Keratinocyte (primary cell): Measurements from ENCODE around the gene B3GALT2. TPM values are rescaled to one million over a fixed set of nuclear protein-coding genes. Genes with fewer than 3 reads are reported as not detected.

Experiments used
- DNase-seq: peaks from one replicate; pipeline ENCODE4 v3.0.0-alpha.2; 2011; ENCODE audit warnings: low read depth, missing footprints, low spot score
- FAIRE-seq: peaks from 2 replicates; lab custom pipeline; 2011; peaks lifted over from hg19 to GRCh38; lab: Jason Lieb, UNC
- H2AFZ ChIP-seq: 2 replicates; pipeline ENCODE4 v1.6.0; 2012; ENCODE audit warnings: low read length, control low read depth, inconsistent platforms; ENCODE audit not compliant: control insufficient read depth
- H3K27ac ChIP-seq: 2 replicates; pipeline ENCODE4 v1.5.1; 2011; ENCODE audit warnings: low read length; ENCODE audit not compliant: control insufficient read depth, insufficient read depth
- H3K27me3 ChIP-seq: 3 replicates; pipeline ENCODE4 v1.6.0; 2011; ENCODE audit warnings: low read length; ENCODE audit not compliant: control insufficient read depth, insufficient read depth; ENCODE audit errors: extremely low read depth
- H3K36me3 ChIP-seq, 2 experiments: 2 replicates in 1 of 2; 3 replicates in 1 of 2; pipeline ENCODE4 v1.5.1; 2011; ENCODE audit warnings: low read length in 2 of 2, mild to moderate bottlenecking in 1 of 2; ENCODE audit not compliant: control insufficient read depth in 2 of 2, insufficient read depth in 2 of 2; ENCODE audit errors: extremely low read depth in 1 of 2
- H3K4me1 ChIP-seq: 3 replicates; pipeline ENCODE4 v1.5.1; 2011; ENCODE audit warnings: low read length; ENCODE audit not compliant: control insufficient read depth, insufficient read depth; ENCODE audit errors: extremely low read depth
- H3K4me2 ChIP-seq: 3 replicates; pipeline ENCODE4 v1.6.0; 2011; ENCODE audit warnings: low read depth, low read length; ENCODE audit not compliant: control insufficient read depth, insufficient read depth; ENCODE audit errors: extremely low read depth
- H3K4me3 ChIP-seq, 3 experiments: fragments of 200-600 bp in 1 of 3; sonication (generic) in 1 of 3; 2 replicates in 2 of 3; 3 replicates in 1 of 3; pipeline ENCODE4 v1.5.1; 2011 to 2016; ENCODE audit warnings: low read length in 3 of 3, mild to moderate bottlenecking in 3 of 3, control low read depth in 2 of 3, inconsistent platforms in 1 of 3, low read depth in 1 of 3, mixed read lengths in 1 of 3, mixed run types in 1 of 3, moderate library complexity in 1 of 3; ENCODE audit not compliant: control insufficient read depth in 2 of 3, insufficient read depth in 2 of 3; ENCODE audit errors: extremely low read depth in 1 of 3
- H3K79me2 ChIP-seq: 2 replicates; pipeline ENCODE4 v1.6.0; 2012; ENCODE audit warnings: low read length; ENCODE audit not compliant: control insufficient read depth, insufficient read depth
- H3K9ac ChIP-seq: 3 replicates; pipeline ENCODE4 v1.6.0; 2011; ENCODE audit warnings: low read length; ENCODE audit not compliant: control insufficient read depth, insufficient read depth; ENCODE audit errors: extremely low read depth
- H3K9me1 ChIP-seq: 3 replicates; pipeline ENCODE4 v1.6.0; 2011; ENCODE audit warnings: low read length; ENCODE audit not compliant: control insufficient read depth, insufficient read depth; ENCODE audit errors: extremely low read depth
- H3K9me3 ChIP-seq: 2 replicates; pipeline ENCODE4 v1.5.1; 2012; ENCODE audit warnings: low read depth, low read length; ENCODE audit not compliant: control insufficient read depth
- H4K20me1 ChIP-seq: 3 replicates; pipeline ENCODE4 v1.6.0; 2011; ENCODE audit warnings: low read length; ENCODE audit not compliant: control insufficient read depth, insufficient read depth; ENCODE audit errors: extremely low read depth
- CTCF ChIP-seq, 3 experiments: IDR thresholded peaks in 1 of 3; conservative IDR thresholded peaks in 1 of 3; optimal IDR thresholded peaks in 1 of 3; 2 replicates in 2 of 3; 3 replicates in 1 of 3; pipeline versions ENCODE3 to v1.5.1; 2011; ENCODE audit warnings: low read length in 3 of 3, mild to moderate bottlenecking in 3 of 3, moderate library complexity in 2 of 3, control low read depth in 1 of 3, inconsistent platforms in 1 of 3; ENCODE audit not compliant: insufficient read depth in 2 of 3; ENCODE audit errors: extremely low read depth in 1 of 3
- EZH2 ChIP-seq: IDR thresholded peaks from one replicate; pipeline ENCODE4 v1.6.1; 2012; ENCODE audit warnings: inconsistent platforms, mild to moderate bottlenecking, low read length, moderate library complexity
- dilution Hi-C: fragments of 300-500 bp; cut with MboI; formaldehyde crosslinking; loops from one replicate; pipeline ENCODE4 v1.7.0; 2020; ENCODE audit warnings: low sequenced_read_pairs; ENCODE audit not compliant: extremely low pct_ligation_motif_present
- polyA plus RNA-seq, 5 experiments: library from polyadenylated mRNA; depleted of rRNA in 3 of 5; stranded (reverse) in 3 of 5; stranded (forward) in 1 of 5; unstranded in 1 of 5; fragments of >200 nt; gene quantifications; 1 replicate in 1 of 5; 2 replicates in 3 of 5; 3 replicates in 1 of 5; pipeline versions ENCODE4 v1.2.1 to v1.2.3, GENCODE V29; 2011 to 2012; ENCODE audit warnings: missing spikeins in 2 of 5, low read depth in 1 of 5, low replicate concordance in 1 of 5

The B3GALT2 gene
- polyA plus RNA-seq, 1 donor (not counting 4 experiments of a cell fraction or from before 2014, with no cell fraction given) = not detected

GRCh38 chr1:193142409-193142808 is 44.0 kb downstream of the B3GALT2 start:
- no peak overlapping the region for H3K9ac ChIP-seq
- no peaks in the 10 kb centered on the region for H4K20me1 ChIP-seq
- no peak overlapping the region for H3K27ac ChIP-seq
- H3K4me3 ChIP-seq = no peak overlapping the region
- H3K4me2 ChIP-seq = no peak overlapping the region
- H3K9me1 ChIP-seq = no peaks in the 10 kb centered on the region
- H2AFZ ChIP-seq = no peak overlapping the region
- FAIRE-seq (no peak), DNase-seq (no peak)
- H3K4me1 ChIP-seq = no peaks in the 10 kb centered on the region
- peaks cover 4 to 24% of the 10 kb centered on the region in 2 experiments for H3K36me3 ChIP-seq
- dilution Hi-C loops = no loop called here
- H3K9me3 ChIP-seq = no peaks in the 10 kb centered on the region
- peaks cover 12% of the 10 kb centered on the region for H3K79me2 ChIP-seq
- TF ChIP-seq EZH2 = no peak
- no peak for TF ChIP-seq CTCF (optimal IDR thresholded peaks at IDR 0.05 in 1 of 3, IDR thresholded peaks at IDR 0.05 in 1 of 3, conservative IDR thresholded peaks at IDR 0.05 in 1 of 3; ENCODE audit: extremely low read depth in 1 of 3, insufficient read depth in 2 of 3, low read length in 3 of 3)
- no peaks in the 10 kb centered on the region for H3K27me3 ChIP-seq

GRCh38 chr1:193141804-193142203 is 44.6 kb downstream of the B3GALT2 start:
- H3K9me3 ChIP-seq = no peaks in the 10 kb centered on the region
- no peak for DNase-seq
- H3K36me3 ChIP-seq = peaks cover 4 to 24% of the 10 kb centered on the region in 2 experiments
- H3K27ac ChIP-seq = no peak overlapping the region
- no peak overlapping the region for H3K4me3 ChIP-seq
- H3K27me3 ChIP-seq = no peaks in the 10 kb centered on the region
- H3K4me2 ChIP-seq = no peak overlapping the region
- TF ChIP-seq EZH2 (no peak), CTCF (optimal IDR thresholded peaks at IDR 0.05 in 1 of 3, IDR thresholded peaks at IDR 0.05 in 1 of 3, conservative IDR thresholded peaks at IDR 0.05 in 1 of 3; ENCODE audit: extremely low read depth in 1 of 3, insufficient read depth in 2 of 3, low read length in 3 of 3) (no peak)
- peaks cover 12% of the 10 kb centered on the region for H3K79me2 ChIP-seq
- H2AFZ ChIP-seq = no peak overlapping the region
- no peaks in the 10 kb centered on the region for H4K20me1 ChIP-seq
- FAIRE-seq = no peak
- no peak overlapping the region for H3K9ac ChIP-seq
- dilution Hi-C loops = no loop called here
- H3K9me1 ChIP-seq = no peaks in the 10 kb centered on the region
- H3K4me1 ChIP-seq = no peaks in the 10 kb centered on the region
